ENCODE measurements around the gene IDUA. TPM values are rescaled to one million over a fixed set of nuclear protein-coding genes. Genes with fewer than 3 reads are reported as not detected.

Gene IDUA
- total RNA-seq, 1 donor from 2014 or later: 32.9 TPM

GRCh38 chr4:1036095-1036494, 49.3 kb downstream of the IDUA start:
- TF ChIP-seq, protein P1, sequence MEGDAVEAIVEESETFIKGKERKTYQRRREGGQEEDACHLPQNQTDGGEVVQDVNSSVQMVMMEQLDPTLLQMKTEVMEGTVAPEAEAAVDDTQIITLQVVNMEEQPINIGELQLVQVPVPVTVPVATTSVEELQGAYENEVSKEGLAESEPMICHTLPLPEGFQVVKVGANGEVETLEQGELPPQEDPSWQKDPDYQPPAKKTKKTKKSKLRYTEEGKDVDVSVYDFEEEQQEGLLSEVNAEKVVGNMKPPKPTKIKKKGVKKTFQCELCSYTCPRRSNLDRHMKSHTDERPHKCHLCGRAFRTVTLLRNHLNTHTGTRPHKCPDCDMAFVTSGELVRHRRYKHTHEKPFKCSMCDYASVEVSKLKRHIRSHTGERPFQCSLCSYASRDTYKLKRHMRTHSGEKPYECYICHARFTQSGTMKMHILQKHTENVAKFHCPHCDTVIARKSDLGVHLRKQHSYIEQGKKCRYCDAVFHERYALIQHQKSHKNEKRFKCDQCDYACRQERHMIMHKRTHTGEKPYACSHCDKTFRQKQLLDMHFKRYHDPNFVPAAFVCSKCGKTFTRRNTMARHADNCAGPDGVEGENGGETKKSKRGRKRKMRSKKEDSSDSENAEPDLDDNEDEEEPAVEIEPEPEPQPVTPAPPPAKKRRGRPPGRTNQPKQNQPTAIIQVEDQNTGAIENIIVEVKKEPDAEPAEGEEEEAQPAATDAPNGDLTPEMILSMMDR (IDR thresholded peaks at IDR 0.05): no peak
- Mint-ChIP-seq H3K36me3 (ENCODE audit: low read depth) (no peaks in the 10 kb centered on the region), H3K9me3 (no peaks in the 10 kb centered on the region), H3K27me3 (no peaks in the 10 kb centered on the region), H3K4me3 (no peak overlapping the region), H3K4me1 (no peaks in the 10 kb centered on the region), H3K27ac (no peak overlapping the region)
- ChIA-PET POLR2A (no interaction called here), CTCF (no interaction called here)
- intact Hi-C loops (cut with micrococcal nuclease): no loop called here
- no peak for ATAC-seq (ENCODE audit: low read depth)
- DNase-seq: no peak

DNA sequence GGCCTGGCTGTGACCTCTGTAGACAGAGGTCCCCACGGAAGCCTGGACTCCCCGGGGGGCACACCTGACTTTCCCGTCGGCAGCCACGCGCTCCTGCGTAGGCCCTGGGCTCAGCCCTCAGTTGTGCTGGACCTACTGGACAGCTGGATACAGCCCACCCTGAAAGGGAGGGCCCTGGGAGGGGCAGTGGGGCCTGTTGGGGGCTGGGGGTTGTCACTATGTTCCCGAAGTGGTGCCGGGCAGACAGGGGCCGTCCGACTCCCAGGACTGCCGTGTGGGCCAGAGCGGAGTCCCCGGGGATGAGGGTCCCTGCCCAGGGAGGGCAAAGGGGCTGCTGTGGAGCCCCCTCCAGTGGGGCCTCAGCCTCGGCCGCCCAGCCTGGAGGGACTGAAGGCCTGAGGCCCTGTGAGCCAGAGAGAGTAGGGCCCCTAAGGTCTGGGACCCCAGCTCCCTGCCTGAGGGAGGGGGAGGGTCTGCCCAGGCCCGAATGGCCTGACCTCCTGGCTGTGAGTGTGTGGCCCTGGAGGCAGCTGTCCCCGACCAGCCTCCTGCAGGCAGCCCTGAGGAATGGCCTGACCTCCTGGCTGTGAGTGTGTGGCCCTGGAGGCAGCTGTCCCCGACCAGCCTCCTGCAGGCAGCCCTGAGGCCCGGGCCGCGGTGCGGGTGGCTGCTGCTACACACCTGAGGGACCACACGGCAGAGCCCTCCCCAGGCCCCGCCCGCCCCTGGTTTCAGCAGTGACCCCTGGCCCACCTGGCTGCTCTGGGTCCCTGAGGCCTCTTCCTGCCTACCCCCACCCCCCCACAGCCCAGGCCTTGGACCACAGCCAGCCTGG, 50.3 kb downstream of the IDUA start:
- H3K4me1 Mint-ChIP-seq: no peaks in the 10 kb centered on the region
- no peak overlapping the region for H3K4me3 Mint-ChIP-seq
- ChIA-PET POLR2A (no interaction called here), CTCF (interaction anchor here (0.5 to 1.2 kb wide), 2 partner anchors 256 to 294 kb away, joined by 3 read pairs; no protein-coding TSS in a partner anchor)
- ATAC-seq (ENCODE audit: low read depth) (no peak), DNase-seq (no peak)
- TF ChIP-seq, protein P1 (IDR thresholded peaks at IDR 0.05): no peak
- no peaks in the 10 kb centered on the region for H3K27me3 Mint-ChIP-seq
- intact Hi-C loops (cut with micrococcal nuclease): no loop called here
- no peak overlapping the region for H3K27ac Mint-ChIP-seq
- no peaks in the 10 kb centered on the region for H3K36me3 Mint-ChIP-seq (ENCODE audit: low read depth)
- no peaks in the 10 kb centered on the region for H3K9me3 Mint-ChIP-seq

- CTCF ChIA-PET: no interaction called here
- intact Hi-C loops (cut with micrococcal nuclease): no loop called here
- Mint-ChIP-seq H3K27ac (no peak overlapping the region), H3K4me3 (no peak overlapping the region), H3K4me1 (no peaks in the 10 kb centered on the region), H3K36me3 (ENCODE audit: low read depth) (no peaks in the 10 kb centered on the region), H3K9me3 (no peaks in the 10 kb centered on the region), H3K27me3 (peaks cover 4% of the 10 kb centered on the region)
- no peak for DNase-seq
- POLR2A ChIA-PET: no interaction called here
- TF ChIP-seq, protein P1 (IDR thresholded peaks at IDR 0.05): no peak
- ATAC-seq (ENCODE audit: low read depth): no peak
These were observed 52.2 kb downstream of the IDUA start for GRCh38 chr4:1038948-1039492.

DNA sequence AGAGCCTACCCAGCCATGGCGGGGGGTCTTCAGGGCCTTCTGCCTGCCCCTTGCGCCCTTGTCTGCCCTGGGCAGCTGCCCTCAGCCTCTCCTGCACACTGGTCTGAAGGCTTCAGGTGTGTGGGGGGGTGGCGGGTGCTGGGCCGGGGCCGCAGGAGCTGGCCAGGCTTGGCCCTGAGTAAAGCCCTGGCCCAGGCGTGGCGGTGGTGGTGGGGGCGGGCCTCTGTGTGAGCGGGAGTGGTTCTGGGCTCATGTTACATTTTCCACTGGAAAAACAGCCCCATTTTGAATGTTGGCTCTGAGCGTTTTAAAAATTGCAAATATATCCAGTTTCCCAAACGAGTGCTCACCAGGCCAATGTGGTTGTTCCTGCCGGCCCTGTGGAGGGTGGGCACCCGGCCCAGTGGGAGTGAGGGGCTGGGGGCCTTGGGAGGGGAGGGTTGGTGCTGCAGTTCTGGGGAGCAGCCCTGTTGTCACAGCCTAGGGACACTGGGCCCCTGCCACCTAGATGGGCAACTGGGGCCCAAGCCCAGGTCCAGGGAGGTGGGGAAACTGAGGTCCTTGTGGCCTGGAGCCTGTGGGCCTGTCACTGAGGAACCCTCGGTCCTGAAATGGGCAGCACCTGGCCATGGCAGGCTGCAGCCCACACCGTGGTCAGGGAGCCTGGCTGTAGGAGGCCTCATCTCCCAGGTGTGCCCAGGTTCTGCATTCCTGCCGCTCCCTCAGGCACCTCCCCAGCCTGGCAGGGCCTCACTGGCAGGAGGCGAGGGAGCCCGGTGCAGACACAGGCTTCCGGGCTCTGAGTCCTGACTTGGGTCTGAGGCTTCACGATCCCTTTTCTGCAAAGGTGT, 52.9 kb downstream of the IDUA start:
- Mint-ChIP-seq H3K36me3 (ENCODE audit: low read depth) (no peaks in the 10 kb centered on the region), H3K27ac (no peak overlapping the region), H3K4me3 (no peak overlapping the region), H3K9me3 (no peaks in the 10 kb centered on the region), H3K4me1 (no peaks in the 10 kb centered on the region), H3K27me3 (peaks cover 4% of the 10 kb centered on the region)
- DNase-seq: no peak
- TF ChIP-seq, protein P1 (IDR thresholded peaks at IDR 0.05): no peak
- ChIA-PET POLR2A (no interaction called here), CTCF (no interaction called here)
- no peak for ATAC-seq (ENCODE audit: low read depth)
- intact Hi-C loops (cut with micrococcal nuclease): no loop called here
